Rectal smooth muscle tissue (tissue), 1 donor: ENCODE data around the gene FIBP.
"Not testable (repeated sequence)": the region's sequence is repeated elsewhere in the genome, so short reads cannot be mapped to it uniquely, and the experiment has no call there.

Source experiments
- H3K27ac ChIP-seq: one replicate; pipeline ENCODE4 v1.7.0; 2013; ENCODE audit warnings: low read depth, low read length, inconsistent platforms
- H3K27me3 ChIP-seq: one replicate; pipeline ENCODE4 v1.7.0; 2013; ENCODE audit warnings: low read length; ENCODE audit not compliant: control insufficient read depth, insufficient read depth
- H3K36me3 ChIP-seq: one replicate; pipeline ENCODE4 v1.7.0; 2013; ENCODE audit warnings: low read length; ENCODE audit not compliant: control insufficient read depth, insufficient read depth
- H3K4me1 ChIP-seq: one replicate; pipeline ENCODE4 v1.7.0; 2013; ENCODE audit warnings: low read length; ENCODE audit not compliant: control insufficient read depth, insufficient read depth
- H3K4me3 ChIP-seq: one replicate; pipeline ENCODE4 v1.7.0; 2013; ENCODE audit warnings: low read length
- H3K9ac ChIP-seq: one replicate; pipeline ENCODE4 v1.7.0; 2013; ENCODE audit warnings: low read length

Gene FIBP

GRCh38 chr11:65894034-65894591 is 5.8 kb upstream of the FIBP start:
- Histone ChIP-seq H3K36me3 (no peaks in the 10 kb centered on the region), H3K27me3 (peaks cover 3% of the 10 kb centered on the region), H3K9ac (peak overlapping the region; percentile 43), H3K4me3 (peak overlapping the region; percentile 32), H3K27ac (peak overlapping the region; percentile 68), H3K4me1 (peaks cover 31% of the 10 kb centered on the region)

- H3K27me3 ChIP-seq: no peaks in the 10 kb centered on the region
- peaks cover 31% of the 10 kb centered on the region for H3K4me1 ChIP-seq
- no peaks in the 10 kb centered on the region for H3K36me3 ChIP-seq
- H3K4me3 ChIP-seq: peak overlapping the region; percentile 35
- H3K27ac ChIP-seq: peak overlapping the region; percentile 95
- H3K9ac ChIP-seq: no peak overlapping the region
These were observed 4.5 kb upstream of the FIBP start for GRCh38 chr11:65892661-65893317.

- H3K36me3 ChIP-seq, H3K9ac ChIP-seq, H3K27me3 ChIP-seq: not testable (repeated sequence)
- Histone ChIP-seq H3K4me1 (peaks cover 37% of the 10 kb centered on the region), H3K27ac (peak overlapping the region; percentile 95), H3K4me3 (peak overlapping the region; percentile 81)
These were observed 3.9 kb upstream of the FIBP start for GRCh38 chr11:65892137-65892540.

- Histone ChIP-seq H3K9ac (no peak overlapping the region), H3K36me3 (peaks cover under 1% of the 10 kb centered on the region)
These were observed 3.2 kb upstream of the FIBP start for GRCh38 chr11:65891219-65892136.

GRCh38 chr11:65890324-65891218 is 2.3 kb upstream of the FIBP start, which contains the start of gene CCDC85B:
Gene CCDC85B, plus strand, starts transcription at chr11:65890673. Its CDS starts 111 bp downstream, at chr11:65890784.
- peaks cover 5% of the 10 kb centered on the region for H3K36me3 ChIP-seq
- peak within 1 kb of the TSS; percentile 57 for H3K9ac ChIP-seq
- H3K27me3 ChIP-seq: no peaks in the 10 kb centered on the region
- peak within 1 kb of the TSS; percentile 95 for H3K27ac ChIP-seq
- peaks cover 37% of the 10 kb centered on the region for H3K4me1 ChIP-seq
- H3K4me3 ChIP-seq: peak within 1 kb of the TSS; percentile 81

More at GRCh38 chr11:65891219-65892136, 3.2 kb upstream of the FIBP start:
- peak overlapping the region; percentile 81 for H3K4me3 ChIP-seq
- H3K27me3 ChIP-seq: no peaks in the 10 kb centered on the region
- H3K27ac ChIP-seq: peak overlapping the region; percentile 95
- peaks cover 37% of the 10 kb centered on the region for H3K4me1 ChIP-seq

- Histone ChIP-seq H3K27ac (peak overlapping the region; percentile 94), H3K9ac (peak overlapping the region; percentile 70), H3K36me3 (peaks cover 18% of the 10 kb centered on the region), H3K4me3 (peak overlapping the region; percentile 94), H3K4me1 (peaks cover 28% of the 10 kb centered on the region), H3K27me3 (no peaks in the 10 kb centered on the region)
These were observed 528 bp downstream of the FIBP start for GRCh38 chr11:65887723-65888162.

GRCh38 chr11:65886826-65887722 is 1.2 kb downstream of the FIBP start:
- H3K9ac ChIP-seq: peak overlapping the region; percentile 70
- peaks cover 21% of the 10 kb centered on the region for H3K4me1 ChIP-seq
- H3K27me3 ChIP-seq: no peaks in the 10 kb centered on the region
- H3K27ac ChIP-seq: peak overlapping the region; percentile 94
- H3K36me3 ChIP-seq: peaks cover 21% of the 10 kb centered on the region
- peak overlapping the region; percentile 94 for H3K4me3 ChIP-seq

GRCh38 chr11:65885808-65886536 is 2.3 kb downstream of the FIBP start:
- Histone ChIP-seq H3K4me3 (no peak overlapping the region), H3K9ac (no peak overlapping the region), H3K4me1 (peaks cover 17% of the 10 kb centered on the region), H3K36me3 (peaks cover 21% of the 10 kb centered on the region), H3K27me3 (no peaks in the 10 kb centered on the region), H3K27ac (no peak overlapping the region)

GRCh38 chr11:65885231-65885630 is 3.0 kb downstream of the FIBP start:
- no peak overlapping the region for H3K4me3 ChIP-seq
- peaks cover 21% of the 10 kb centered on the region for H3K36me3 ChIP-seq
- no peaks in the 10 kb centered on the region for H3K27me3 ChIP-seq
- no peak overlapping the region for H3K9ac ChIP-seq
- no peak overlapping the region for H3K27ac ChIP-seq
- H3K4me1 ChIP-seq: peaks cover 16% of the 10 kb centered on the region

GRCh38 chr11:65884716-65885092 is 3.6 kb downstream of the FIBP start:
- Histone ChIP-seq H3K9ac (no peak overlapping the region), H3K27me3 (no peaks in the 10 kb centered on the region), H3K36me3 (peaks cover 21% of the 10 kb centered on the region), H3K4me1 (peaks cover 11% of the 10 kb centered on the region), H3K27ac (no peak overlapping the region), H3K4me3 (no peak overlapping the region)
